NCI-H226 (cell line): ENCODE measurements around the gene WDHD1.
"Not testable (repeated sequence)": the region's sequence is repeated elsewhere in the genome, so short reads cannot be mapped to it uniquely, and the experiment has no call there.

Experiments used
- DNase-seq: peaks from one replicate; pipeline ENCODE4 v3.0.0-alpha.2; 2015

The WDHD1 gene

DNA sequence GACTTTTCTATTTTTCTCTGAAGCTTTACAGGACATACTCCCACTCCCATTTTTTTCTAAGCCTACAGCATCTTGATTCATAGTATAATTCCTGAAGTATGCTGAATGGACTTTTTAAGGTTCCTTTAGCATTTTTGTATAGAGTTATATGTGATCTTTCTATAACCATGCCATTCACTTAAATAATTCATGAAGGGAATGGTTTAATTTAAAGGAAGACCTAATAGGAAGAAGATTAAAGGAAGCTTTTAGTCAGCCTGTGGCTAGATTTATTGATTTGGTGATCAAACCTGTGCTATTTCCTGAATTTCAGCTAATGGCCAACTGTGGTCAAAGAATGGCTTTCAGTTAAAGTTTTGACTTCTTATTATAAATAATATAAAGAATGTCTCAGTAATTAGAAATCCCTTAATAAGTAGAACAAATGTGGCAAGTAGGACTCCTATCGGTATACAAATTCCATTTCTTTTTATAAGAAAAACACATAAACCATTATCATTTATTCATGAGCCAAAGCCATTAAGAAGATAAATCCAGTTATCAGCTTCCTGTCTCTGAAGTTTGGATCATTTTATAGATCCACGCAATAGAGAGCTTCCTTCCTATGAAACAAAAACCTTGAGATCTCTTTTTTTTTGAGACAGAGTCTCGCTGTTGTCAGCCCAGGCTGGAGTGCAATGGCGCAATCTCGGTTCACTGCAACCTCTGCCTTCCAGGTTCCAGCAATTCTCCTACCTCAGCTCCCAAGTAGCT, 20.6 kb upstream of the WDHD1 start:
- DNase-seq: no peak

- DNase-seq: no peak
These were observed 18.2 kb upstream of the WDHD1 start for GRCh38 chr14:55045087-55045486.

DNA sequence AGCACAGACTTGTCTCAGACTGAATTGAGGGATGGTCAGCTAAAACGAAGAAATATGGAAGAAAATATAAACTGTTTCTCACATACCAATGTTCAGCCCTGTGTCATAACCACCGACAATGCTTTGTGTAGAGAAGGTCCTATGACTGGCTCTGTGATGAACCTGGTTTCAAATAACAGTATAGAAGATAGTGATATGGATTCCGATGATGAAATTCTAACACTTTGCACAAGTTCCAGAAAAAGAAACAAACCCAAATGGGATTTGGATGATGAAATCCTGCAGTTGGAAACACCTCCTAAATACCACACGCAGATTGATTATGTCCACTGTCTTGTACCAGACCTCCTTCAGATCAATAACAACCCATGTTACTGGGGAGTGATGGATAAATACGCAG, 16.6 kb upstream of the WDHD1 start:
- DNase-seq: no peak

- DNase-seq: no peak
These were observed 11.8 kb upstream of the WDHD1 start for GRCh38 chr14:55038708-55039107.

DNA sequence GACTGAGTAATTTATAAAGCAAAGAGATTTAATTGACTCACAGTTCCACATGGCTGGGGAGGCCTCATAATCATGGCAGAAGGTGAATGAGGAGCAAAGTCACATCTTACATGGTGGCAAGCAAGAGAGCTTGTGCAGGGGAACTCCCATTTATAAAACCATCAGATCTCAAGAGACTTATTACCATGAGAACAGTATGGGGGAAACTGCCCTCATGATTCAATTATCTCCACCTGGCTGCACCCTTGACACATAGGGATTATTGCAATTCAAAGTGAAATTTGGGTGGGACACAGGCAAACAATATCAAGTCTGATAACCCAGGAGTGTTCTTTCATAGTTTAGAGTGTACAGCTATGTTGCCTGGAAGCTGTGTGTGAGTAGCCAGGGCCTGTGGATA, 11.1 kb upstream of the WDHD1 start:
- not testable (repeated sequence) for DNase-seq

DNA sequence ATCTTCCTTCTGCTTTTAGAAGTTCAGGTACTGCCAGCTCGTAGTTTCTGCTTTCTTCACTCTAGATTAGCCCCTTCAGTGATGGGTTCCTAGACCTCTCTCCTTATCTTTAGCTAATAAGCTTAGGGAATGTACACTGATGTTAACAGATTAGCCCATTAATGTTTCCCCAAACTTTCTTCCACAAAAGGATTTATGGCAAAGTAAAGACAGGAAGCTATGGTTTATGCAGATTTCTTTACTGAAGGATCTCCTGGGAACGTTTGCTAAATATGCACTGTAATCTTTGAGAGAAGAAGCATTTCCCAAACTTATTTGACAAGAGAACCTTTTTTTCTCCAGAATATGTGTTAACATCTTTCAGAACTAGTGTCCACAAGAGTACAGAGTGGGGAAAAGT, 4.3 kb upstream of the WDHD1 start:
- DNase-seq: no peak

GRCh38 chr14:55028476-55028875, 1.6 kb upstream of the WDHD1 start:
- DNase-seq: no peak

- DNase-seq: no peak
These were observed 1.2 kb upstream of the WDHD1 start for GRCh38 chr14:55028066-55028465.

GRCh38 chr14:55026441-55026792, 482 bp downstream of the WDHD1 start:
- DNase-seq: no peak

DNA sequence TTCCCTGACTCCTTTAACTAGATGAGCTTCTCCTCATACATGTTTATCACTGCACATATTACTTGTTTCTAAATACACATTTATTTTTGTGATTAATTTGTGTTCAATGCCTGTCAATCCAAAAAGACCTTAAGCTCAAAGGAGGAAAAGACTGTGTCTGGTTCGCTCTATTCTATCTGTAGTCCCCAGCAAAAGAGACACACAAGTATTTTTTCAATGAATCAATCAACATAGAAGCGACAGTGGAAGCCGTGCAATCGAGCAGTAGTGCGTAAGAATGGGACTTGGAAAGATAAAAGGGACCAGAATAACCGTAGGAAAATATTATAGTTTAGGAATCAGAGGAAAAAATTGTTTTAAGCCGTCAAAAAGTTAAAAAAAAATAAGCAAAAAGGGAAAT, 951 bp downstream of the WDHD1 start:
- DNase-seq: no peak

DNA sequence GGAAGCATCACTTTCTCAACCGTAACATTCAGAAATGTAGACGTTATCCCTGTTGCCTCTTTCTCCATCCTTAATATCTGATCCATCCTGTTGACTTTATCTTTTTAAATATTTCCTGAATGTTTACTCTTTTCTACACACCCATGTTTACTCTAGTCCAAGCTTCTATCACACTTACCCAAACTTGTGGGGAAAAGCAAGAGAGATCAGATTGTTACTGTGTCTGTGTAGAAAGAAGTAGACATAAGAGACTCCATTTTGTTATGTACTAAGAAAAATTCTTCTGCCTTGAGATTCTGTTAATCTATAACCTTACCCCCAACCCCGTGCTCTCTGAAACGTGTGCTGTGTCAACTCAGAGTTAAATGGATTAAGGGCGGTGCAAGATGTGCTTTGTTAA, 2.5 kb downstream of the WDHD1 start:
- not testable (repeated sequence) for DNase-seq

DNA sequence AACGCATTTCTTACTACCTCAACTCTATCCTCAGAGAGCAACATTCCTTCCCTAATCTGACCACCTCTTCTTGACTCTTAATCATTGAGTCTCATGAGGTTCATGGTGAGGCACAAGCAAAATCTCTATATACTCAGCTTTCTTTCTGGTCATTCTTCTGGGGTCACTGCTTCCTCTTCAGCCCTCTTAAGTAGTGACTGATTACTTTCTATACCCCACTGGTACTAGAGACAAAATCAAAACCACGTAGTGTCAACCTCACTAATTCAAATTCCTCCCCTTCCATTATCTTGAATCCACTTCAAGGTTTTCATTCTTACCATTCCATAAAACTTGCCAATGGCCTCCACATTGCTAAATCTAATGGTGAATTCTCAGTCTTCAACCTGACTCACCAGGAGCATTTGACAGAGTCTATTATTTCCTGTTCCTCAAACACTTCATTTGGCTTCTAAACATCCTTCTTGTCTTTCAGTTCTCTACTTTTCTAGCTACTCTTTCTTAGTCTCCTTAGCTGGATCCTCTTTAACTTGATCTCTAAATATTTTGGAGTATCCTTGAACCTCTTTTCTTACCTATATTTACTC, 6.8 kb downstream of the WDHD1 start:
- peak; percentile 12 for DNase-seq

DNA sequence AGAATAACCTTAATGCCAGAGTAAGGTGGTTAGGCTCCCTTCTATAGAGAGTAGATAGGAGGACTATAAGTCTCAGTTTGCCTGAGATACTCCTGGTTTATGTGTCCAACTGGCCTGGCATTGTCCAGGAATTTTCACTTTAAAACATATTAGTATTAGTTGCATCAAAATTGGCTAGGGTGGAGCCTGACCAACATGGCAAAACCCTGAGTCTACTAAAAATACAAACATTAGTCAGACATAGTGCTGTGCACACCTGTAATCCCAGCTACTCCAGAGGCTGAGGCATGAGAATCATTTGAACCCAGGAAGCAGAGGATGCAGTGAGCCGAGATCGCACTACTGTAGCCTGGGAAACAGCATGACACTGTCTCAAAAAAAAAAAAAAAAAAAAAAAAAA, 11.9 kb downstream of the WDHD1 start:
- no peak for DNase-seq

DNA sequence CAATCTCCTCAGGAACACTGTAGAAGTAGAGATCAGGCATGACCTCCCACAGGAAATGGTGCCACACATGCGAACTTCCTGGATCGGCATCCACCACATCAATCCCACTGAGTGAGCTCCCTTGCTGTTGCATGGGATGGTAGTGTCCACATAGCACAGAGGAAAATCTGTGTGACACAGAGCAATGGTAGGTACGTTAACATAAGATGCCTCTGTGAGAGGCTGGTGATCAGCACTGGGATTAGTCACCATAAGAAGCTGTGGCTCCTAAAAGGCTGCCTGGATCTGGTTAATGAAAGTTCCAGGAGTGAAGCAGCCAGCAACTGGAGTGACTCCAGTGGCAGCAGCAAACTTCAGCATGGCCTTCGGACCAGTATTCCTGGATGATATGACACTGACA, 21.8 kb downstream of the WDHD1 start:
- DNase-seq: no peak

DNA sequence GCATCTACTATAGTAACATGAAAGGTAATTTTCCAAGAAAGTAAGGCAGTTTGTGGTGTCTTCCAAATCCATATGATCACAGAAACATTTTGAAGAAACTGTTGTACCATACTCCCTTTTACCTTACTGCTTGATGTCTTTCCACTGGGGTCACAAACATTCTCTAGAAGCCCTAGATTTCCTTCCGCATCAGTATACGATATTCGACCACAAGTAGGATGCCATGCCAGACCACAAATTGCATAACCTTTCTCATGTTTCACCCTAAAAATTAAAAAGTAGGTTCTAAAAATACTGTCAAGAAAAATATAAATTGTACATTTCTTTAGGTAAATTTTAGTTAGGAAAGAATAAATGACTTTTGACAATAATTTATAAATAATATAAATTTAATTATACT, 26.5 kb downstream of the WDHD1 start:
- DNase-seq: no peak

GRCh38 chr14:54985156-54985555, 41.7 kb downstream of the WDHD1 start:
- no peak for DNase-seq

GRCh38 chr14:54981698-54982097, 45.2 kb downstream of the WDHD1 start:
- DNase-seq: no peak

DNA sequence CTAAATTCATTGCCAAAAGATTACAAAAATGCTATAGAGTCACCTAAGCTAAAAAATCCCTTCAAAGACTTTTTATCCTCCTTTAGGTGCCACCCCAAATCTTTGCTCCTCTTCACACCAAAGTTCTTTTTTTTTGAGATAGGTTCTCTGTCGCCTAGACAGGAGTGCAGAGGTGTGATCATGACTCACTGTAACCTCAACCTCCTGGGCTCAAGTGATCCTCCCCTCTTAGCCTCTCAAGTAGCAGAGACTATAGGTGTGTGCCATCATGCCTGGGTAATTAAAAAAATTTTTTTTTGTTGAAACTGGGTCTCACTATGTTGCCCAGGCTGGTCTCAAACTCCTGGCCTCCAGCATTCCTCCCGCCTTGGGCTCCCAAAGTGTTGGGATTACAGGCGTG, 47.9 kb downstream of the WDHD1 start:
- no peak for DNase-seq

DNA sequence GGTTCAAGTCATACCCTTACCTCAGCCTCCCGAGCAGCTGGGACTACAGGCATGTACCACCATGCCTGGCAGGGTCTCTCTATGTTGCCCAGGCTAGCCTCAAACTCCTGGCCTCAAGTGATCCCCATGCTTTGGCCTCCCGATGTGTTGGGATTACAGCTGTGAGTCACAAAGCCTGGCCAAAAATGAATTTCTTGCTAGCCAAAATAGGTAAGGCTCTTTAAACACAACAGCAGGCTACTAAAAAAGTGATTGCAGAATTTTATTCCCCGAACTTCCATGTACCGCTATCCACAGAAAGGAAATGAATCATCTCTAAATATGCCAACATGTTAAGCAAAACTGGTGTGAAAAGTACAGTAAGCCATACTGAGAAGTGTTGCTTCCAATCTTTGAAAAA, 50.6 kb downstream of the WDHD1 start:
- DNase-seq: peak; percentile 74

DNA sequence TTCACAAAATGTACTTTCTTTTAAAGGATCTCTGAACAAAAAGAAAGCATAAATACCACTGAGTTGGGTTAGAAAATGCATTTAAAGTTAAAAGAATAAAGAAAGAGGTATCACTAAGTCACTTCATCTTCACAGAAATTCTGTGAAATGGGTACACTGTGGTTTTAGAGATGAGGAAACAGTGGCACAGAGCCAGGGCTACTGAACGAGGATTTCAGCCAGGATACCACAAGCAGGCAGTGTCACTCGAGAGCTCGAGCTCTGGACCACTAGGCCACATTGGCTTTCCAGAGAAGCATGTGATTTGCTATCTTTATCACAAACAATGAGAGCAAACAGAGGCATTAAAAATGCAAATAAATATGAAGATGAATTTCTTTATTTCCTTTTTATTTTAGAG, 51.0 kb downstream of the WDHD1 start:
- DNase-seq: no peak

DNA sequence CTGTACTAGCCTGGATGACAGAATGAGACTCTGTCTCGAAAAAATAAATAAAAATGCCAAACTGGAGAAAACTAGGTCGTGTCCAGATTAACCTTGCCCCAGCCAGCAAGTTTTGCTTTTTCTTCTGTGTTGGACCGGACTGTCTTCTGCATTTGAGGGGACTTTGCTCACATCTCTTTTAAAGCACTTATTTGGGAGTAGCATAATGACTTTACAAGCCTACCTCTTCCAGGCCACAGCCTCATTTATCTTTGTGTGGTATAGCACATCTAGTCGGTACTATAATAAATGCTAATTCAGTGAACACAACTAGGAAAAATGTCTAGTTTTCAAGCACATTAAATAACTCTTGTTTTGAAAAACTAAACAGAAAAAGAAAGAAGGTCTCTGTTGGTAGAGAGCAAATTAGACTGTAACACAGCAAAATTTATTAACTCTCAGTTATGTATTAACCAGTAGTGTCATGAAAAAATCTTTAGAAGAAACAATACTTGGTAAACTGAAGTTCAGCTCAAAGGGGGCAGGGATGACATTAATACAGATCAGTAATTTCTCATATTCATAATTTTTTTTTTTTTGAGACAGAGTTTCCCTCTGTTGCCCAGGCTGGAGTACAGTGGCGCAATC, 52.0 kb downstream of the WDHD1 start:
- DNase-seq: no peak

DNA sequence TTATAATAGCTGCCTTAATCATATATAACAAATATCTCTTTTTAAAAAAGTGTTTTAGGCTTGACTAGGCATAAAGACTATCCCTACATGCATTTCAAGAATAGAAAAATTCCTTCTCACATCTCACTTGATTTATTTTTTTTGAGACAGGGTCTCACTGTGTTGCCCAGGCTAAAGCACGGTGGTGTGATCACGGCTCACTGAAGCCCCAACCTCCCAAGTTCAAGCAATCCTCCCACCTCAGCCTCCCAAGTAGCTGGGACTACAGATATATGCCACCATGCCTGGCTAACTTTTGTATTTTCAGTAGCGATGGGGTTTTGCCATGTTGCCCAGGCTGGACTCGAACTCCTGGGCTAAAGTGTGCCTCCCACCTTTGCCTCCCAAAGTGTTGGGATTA, 59.4 kb downstream of the WDHD1 start:
- DNase-seq: no peak

GRCh38 chr14:54955143-54955542, 71.8 kb downstream of the WDHD1 start:
- no peak for DNase-seq

DNA sequence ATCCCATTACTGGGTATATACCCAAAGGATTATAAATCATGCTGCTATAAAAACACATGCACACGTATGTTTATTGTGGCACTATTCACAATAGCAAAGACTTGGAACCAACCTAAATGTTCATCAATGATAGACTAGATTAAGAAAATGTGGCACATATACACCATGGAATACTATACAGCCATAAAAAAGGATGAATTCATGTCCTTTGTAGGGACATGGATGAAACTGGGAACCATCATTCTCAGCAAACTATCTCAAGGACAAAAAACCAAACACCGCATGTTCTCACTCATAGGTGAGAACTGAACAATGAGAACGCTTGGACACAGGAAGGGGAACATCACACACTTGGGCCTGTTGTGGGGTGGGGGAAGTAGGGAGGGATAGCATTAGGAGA, 73.3 kb downstream of the WDHD1 start:
- not testable (repeated sequence) for DNase-seq

DNA sequence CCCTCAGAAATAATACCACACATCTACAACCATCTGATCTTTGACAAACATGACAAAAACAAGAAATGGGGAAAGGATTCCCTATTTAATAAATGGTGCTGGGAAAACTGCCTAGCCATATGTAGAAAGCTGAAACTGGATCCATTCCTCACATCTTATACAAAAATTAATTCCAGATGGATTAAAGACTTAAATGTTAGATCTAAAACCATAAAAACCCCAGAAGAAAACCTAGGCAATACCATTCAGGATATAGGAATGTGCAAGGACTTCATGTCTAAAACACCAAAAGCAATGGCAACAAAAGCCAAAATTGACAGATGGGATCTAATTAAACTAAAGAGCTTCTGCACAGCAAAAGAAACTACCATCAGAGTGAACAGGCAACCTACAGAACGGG, 74.1 kb downstream of the WDHD1 start:
- DNase-seq: not testable (repeated sequence)
